HG02642 (cell line): Measurements from ENCODE around the gene ECHS1.
"Not testable (repeated sequence)": the region's sequence is repeated elsewhere in the genome, so short reads cannot be mapped to it uniquely, and the experiment has no call there.

Experiments
- ATAC-seq: cut with Tn5 transposase; IDR thresholded peaks from one replicate; pipeline ENCODE4 v1.9.1; 2021; ENCODE audit warnings: mild to moderate bottlenecking; ENCODE audit not compliant: unreplicated experiment, poor library complexity

The ECHS1 gene

GRCh38 chr10:133327651-133328357, 45.4 kb downstream of the ECHS1 start:
- no peak for ATAC-seq

- no peak for ATAC-seq
Observed at GRCh38 chr10:133326745-133327650, 46.2 kb downstream of the ECHS1 start.

- no peak for ATAC-seq
Observed at GRCh38 chr10:133326223-133326551, 47.0 kb downstream of the ECHS1 start.

DNA sequence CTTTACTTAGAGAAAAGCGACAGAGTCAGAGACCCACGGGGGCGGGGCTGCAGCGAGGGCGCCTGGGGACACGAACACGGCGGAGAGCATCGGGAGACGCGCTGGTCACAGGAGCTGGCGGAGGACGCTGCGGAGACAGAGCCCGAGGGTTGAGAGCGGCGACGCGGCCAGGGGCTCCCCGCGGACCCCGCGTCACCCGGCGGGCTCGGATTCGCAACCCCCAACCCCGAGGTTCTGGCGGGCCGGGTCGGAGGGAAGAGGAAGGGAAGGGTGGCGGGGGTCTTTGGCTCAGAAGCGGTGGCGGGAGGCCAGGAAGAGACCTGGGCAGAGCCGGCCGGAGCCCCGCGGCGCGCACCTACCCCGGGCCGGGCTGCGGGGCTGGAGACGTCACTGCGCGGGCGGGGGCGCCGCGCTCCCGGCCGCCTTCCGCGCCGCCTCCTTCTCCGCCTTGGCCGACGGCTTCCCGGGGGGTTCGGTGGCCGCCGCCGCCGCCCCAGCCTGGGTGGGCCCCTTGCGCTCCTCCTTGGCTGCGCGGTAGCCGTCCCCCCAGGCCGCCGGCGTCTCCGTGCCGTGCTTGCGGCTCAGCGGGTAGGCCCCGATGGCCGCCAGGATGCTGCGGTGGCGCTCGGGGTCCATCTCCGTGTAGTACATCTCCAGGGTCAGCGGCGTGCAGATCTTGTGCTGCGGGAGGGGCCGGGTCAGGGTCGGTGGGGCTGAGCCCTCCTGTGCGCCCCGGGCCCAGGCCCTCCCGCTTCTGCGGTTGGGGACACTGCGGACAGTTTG, 47.5 kb downstream of the ECHS1 start:
- no peak for ATAC-seq

DNA sequence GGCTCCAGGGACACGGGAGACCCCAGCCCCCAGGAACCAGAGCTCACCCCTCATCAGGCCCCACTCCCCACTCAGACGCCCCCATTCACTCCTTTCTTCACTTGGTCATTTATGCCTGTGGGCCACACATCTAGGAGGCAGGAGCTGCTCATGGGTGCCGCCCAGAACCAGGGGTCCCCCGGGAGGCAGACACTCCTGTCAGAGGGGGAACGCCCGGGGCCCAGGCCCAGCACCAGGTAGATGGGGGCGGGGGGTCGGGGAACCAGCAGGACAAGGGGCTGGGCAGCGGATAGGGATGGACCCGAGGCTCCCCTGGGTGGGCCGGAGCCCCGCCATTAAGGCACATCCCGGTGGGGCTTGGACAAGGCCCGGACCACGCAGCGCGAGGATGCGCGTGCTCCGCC, 48.3 kb downstream of the ECHS1 start:
- no peak for ATAC-seq

- ATAC-seq, result no peak
Observed at GRCh38 chr10:133324198-133324792, 48.9 kb downstream of the ECHS1 start.

GRCh38 chr10:133322064-133322709, 51.0 kb downstream of the ECHS1 start:
- ATAC-seq, result not testable (repeated sequence)

- ATAC-seq, result not testable (repeated sequence)
Observed at GRCh38 chr10:133320852-133321422, 52.2 kb downstream of the ECHS1 start.

GRCh38 chr10:133318494-133319127, 54.5 kb downstream of the ECHS1 start:
- ATAC-seq, result peak; percentile 78

- no peak for ATAC-seq
Observed at GRCh38 chr10:133316732-133317131, 56.4 kb downstream of the ECHS1 start.

DNA sequence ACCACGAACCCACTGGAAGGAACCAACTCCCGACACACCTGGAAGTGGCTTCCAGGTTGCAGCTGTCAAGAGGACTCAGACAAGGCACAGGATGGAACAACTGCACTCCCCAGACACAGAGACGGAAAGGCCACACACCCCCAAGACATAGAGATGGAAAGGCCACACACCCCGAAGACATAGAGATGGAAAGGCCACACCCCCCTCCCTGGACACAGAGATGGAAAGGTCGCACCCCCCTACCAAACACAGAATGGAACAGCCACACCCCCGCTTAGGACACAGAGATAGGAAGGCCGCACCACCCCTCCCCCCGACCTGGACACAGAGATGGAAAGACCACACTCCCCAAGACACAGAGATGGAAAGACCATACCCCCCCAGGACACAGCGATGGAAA, 56.9 kb downstream of the ECHS1 start:
- no peak for ATAC-seq

DNA sequence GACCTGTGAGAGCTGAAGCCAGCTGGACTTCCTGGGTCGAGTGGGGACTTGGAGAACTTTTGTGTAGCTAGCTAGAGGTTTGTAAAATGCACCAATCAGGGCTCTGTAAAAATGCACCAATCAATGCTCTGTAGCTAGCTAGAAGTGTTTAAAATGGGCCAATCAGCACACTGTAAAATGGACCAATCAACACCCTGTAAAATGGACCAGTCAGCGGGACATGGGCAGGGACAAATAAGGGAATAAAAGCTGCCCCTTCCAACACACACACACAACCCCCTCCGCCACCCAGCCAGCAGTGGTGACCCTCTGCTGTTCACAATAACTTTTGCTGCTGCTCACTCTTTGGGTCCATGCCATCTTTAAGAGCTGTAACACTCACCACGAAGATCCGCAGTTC, 57.3 kb downstream of the ECHS1 start:
- no peak for ATAC-seq

- no peak for ATAC-seq
Observed at GRCh38 chr10:133314911-133315310, 58.2 kb downstream of the ECHS1 start.

DNA sequence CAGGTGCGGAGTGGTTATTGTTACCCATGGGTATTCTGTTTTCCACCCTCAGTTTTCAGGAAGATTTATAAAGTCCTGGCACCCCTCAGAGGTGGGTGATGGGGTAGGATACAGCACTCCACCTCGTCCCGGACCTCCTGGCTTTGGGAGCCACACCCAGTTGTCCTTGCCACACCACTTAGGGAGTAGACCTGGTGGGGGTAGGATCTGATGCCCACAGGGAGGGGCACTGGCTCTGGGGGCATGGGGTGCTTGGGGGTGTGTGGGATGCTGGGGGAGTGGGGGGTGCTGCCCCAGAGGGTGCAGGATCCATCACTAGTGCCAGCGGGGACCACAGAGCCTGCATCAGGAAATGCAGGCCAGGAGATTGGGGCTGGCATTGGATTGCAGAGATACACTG, 60.0 kb downstream of the ECHS1 start:
- ATAC-seq, result no peak

DNA sequence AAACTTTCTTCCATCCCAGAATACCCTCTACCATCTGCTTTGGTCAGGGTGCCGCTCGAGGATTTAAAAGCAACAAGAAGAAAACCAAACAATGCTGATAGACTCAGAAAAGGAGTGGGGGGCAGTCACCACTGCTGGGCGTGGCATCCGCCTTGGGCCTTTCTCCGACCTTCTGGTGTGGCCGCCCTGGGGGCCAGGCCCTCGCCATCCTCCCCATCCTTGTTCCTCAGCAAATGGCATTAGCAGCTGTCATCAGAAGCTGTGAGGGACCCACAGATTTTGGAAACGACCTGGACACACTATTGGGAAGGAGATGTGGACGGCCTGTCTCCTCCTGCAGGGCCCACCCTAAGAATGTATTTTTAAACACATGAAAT, 60.4 kb downstream of the ECHS1 start:
- no peak for ATAC-seq
